ENCODE data around the gene PLEK.
"Not testable (repeated sequence)": the region's sequence is repeated elsewhere in the genome, so short reads cannot be mapped to it uniquely, and the experiment has no call there.

The PLEK gene

GRCh38 chr2:68356599-68357239 is 8.4 kb upstream of the PLEK start:
- no peak for DNase-seq

DNA sequence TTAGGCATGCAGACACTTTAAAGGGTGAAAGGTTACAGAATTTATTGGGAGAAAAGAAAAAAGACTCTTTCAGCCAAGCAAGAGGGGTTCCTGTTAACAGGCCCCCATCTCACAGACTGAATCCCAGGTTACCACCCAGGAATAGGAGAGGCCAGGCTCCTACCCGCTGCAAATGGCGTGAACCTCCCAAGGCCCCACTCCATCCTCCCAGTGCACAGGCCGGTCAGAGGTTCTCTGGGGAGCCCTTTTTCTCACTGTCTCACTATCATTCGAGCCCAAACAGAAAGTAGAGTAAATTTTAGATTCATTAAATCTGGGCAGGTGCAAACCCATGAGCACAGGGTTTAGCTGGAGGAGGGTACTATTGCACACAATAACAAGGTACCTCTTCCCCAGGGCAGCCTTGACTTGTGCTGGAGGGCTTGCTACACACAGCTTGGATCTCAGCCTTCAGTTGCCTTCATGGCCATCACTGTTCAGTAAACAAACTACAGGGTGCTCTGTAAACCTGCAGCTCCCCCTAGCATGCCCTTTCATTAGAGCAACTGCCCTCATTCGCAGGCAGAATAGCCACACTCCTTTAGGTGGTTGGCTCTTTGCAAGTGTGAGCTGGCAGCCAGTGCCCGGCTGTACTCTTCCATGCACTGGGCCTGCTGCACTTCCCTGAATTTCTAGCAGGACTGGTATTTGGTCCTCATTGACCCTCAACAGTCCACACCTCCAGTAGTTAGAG is 7.3 kb upstream of the PLEK start:
- DNase-seq = no peak

DNA sequence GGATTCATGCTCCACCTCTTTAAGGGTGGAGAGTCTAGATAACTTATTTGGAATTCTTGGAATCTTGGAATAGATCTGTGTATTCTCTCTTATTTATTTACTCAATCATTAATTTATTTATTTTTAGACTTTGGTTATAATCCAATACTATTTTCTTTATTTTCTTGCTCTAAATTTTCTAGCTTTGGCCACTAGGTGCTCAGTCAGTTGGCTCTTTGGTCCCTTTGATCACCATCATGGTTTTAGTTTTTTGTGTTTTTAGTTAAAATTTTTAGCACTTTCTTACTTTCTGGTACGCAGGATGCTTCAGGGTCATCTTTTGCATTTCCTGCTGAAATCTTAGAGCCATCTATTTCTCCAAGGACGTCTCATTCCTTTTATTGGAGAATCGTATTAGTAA is 5.2 kb upstream of the PLEK start:
- no peak for DNase-seq

- DNase-seq = peak; percentile 83 to 86
Measured at GRCh38 chr2:68362069-68362468, 3.0 kb upstream of the PLEK start.

DNA sequence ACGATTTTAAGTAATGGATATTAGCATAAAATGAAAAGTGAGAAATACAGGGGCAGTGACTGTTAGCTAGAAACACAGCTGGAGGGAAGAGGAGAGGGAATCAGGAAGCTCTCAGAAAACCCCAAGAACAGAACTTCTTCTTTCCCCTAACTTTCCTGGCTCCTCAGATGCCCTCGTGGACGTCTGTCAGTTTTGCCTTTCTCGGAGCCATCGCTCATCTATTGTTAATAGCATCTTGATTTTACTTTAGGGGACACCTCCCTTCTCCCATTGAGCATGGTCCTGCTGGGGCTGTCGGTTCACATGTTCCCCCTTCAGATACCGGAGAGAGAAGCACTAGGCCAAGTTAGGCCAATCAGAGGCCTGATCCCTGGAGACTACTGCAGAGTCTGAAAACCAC is 2.3 kb upstream of the PLEK start:
- DNase-seq = no peak

- DNase-seq = no peak
Measured at GRCh38 chr2:68363721-68364120, 1.4 kb upstream of the PLEK start.

DNA sequence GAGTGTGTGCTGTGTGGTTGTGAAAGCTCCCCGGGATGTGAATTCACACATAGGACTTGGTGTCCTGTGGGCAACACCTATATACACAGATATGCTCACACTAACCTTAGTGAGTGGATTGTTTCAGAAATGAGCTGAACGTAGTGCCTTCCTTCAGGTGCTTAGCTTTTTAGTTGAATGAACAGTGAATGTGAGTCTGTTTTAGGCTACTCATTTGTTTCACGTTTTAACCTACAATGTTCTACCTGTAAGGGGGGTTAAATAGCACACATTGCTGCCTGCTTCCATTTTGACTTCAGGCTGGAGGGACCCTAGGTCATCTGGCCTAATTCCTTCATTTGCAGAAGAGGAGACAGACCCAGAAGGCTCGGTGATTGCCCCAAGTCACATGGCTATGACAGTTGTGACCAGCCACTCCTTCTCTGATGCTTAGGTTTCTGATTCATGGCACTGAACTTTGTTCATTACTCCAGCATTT is 1.0 kb downstream of the PLEK start:
- DNase-seq = no peak

DNA sequence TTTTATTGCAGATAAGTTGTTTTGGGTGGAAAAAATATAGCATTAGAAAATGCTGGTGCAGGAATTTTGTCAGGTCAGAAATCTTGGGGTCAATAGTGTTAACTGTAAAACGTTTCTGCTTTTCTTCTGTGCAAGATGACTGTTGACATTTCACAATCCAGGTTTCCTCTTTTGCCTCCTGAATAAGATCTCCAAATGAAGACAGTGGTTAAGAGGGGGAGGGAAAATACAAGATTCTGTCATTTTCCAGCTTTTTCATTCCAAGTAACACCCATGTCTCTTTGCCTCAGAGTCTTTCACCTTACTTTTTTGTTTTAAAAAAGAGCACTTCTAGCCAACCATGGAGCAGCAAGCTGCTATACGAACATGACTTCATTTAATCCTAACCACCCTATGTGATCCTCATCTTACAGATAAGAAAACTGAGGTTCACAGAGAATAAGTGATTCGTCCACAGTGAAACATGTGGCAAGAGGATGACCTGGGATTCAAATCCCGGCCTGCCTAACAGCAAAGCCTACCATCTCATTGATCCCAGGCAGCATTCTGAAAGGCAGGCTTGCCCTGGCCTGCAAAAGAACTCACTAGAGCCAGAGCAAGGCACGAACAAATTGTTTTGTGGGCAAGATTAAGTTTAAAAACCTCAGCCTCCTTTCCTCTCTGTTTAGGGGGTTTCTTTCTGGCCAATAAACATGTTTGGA is 3.0 kb downstream of the PLEK start:
- no peak for DNase-seq

- DNase-seq = no peak
Measured at GRCh38 chr2:68368654-68369336, 3.7 kb downstream of the PLEK start.

GRCh38 chr2:68369337-68369734 is 4.3 kb downstream of the PLEK start:
- DNase-seq = no peak

GRCh38 chr2:68371138-68371537 is 6.1 kb downstream of the PLEK start:
- no peak for DNase-seq

DNA sequence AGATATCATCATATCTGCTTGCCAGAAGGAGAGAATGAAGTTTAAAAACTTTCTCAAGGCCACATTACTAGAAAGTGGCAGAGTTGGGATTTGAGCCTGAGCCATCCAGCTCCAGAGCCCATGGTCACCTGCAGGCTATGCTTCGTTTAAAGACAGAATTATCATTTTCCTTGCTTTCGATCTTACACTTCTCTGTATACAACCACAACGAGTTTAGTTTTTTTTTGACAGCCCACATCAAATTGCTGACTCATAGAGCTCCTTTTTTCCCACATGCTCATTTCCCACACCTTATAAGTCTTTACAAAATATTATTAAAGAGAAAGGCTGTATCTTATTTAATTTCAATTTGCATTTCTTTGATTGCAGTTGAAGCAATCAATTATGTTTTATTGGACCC is 6.5 kb downstream of the PLEK start:
- no peak for DNase-seq

GRCh38 chr2:68372485-68372884 is 7.4 kb downstream of the PLEK start:
- no peak for DNase-seq

DNA sequence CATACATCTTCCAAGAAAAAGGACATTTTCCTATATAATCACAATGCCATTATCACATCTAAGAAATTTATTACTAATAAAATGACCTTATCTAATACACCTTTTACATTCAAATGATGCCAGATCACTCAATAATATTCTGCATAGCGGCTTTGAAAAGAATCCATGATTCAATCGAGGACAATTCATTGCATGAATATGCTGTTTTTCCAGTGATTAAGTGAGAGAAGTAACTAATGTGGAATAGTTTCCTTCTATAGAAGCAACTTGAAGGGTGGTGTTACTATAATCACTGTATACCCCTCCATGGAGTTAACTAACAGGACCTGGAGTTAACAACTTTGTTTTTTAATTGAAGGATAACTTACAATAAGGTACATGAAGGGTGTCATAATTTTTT is 9.1 kb downstream of the PLEK start:
- no peak for DNase-seq

- DNase-seq = no peak
Measured at GRCh38 chr2:68375582-68375981, 10.5 kb downstream of the PLEK start.

GRCh38 chr2:68377137-68377780 is 12.2 kb downstream of the PLEK start:
- DNase-seq = no peak

DNA sequence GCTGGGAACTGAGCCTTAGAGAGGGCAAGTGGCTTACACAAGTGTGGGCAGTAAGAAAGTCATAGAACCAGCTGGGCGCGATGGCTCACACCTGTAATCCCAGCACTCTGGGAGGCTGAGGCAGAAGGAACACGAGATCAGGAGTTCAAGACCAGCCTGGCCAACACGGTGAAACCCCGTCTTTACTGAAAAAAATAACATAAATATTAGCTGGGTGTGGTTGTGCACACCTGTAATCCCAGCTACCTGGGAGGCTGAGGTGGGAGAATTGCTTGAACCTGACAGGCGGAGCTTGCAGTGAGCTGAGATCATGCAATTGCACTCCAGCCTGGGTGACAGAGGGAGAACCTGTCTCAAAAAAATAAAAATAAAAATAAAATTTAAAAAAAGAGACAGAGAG is 13.7 kb downstream of the PLEK start:
- DNase-seq = not testable (repeated sequence)

DNA sequence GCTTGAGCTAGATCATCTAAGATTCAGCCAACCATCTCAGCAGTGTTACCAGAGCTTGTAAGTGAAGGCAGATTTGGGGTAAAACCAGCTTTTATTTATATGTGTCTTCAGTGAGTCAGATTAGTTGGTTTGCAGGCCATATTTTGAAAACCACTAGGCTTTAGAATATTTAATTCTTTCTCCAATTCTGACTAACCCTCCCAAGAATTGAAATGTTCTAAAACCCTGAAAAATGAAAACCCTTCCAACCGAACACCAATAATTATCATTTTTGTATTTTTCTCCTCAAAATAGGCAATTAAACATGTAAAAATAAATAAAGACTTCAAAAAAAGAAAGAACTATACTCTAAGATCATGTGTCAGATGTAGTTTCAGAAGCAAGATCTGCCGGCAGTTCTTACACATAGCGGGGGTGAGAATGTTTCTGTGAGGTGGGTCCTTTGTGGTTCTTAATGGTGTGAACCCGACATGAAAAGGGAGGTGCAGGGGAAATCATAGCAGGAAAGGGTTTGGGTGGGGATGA is 14.2 kb downstream of the PLEK start:
- DNase-seq = no peak

DNA sequence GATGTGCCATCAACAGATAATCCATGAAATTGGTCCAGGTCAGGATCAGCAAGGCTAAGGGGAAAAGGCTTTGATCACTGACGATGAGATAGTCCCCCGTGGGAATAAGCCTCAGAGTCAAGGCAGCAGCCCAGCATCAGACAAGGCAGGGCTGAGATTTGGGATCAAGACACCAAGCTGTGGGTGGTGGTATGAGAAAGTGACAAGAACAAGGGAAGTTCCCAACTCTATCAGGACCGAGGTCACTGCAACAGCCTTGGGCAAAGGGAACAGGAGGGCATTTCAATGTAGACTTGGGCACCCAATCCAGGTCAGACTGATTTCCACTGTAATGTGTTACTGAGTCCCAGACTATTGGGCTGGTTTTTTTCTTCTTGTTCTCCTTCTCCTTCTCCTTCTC is 18.7 kb downstream of the PLEK start:
- no peak for DNase-seq

- no peak for DNase-seq
Measured at GRCh38 chr2:68384485-68385107, 19.5 kb downstream of the PLEK start.

DNA sequence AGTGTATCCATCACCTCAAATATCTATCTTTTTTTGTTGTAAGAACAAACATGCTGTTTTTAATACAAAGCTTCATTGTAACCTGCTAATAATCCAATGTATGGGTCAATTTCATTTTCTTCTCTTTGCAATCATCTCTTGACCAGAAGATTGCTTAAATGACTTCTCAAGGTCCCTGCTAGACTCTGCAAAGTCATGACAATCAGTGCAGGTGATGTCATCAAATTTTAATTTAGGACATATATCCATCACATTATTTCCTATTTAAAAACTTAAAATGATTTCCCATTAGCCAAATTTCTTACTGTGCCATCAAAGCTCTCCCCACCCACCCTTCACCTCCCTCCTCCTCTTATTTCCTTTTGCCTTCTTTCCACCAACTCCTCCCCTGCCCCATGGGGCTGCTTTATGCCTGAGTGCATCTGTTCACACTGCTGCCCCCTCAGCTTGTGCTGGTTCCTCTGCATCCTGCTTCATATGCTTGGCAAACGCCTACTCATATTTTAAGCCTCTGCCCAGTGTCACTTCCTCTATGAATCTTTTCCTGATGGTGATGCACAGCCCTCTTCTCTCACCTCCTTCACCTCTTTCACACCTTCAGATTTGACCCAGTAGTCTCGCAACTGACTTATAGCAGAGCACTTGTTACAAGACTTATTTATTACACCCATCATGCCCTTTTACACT is 20.3 kb downstream of the PLEK start:
- DNase-seq = peak in 1 of 2 experiments; percentile 27

DNA sequence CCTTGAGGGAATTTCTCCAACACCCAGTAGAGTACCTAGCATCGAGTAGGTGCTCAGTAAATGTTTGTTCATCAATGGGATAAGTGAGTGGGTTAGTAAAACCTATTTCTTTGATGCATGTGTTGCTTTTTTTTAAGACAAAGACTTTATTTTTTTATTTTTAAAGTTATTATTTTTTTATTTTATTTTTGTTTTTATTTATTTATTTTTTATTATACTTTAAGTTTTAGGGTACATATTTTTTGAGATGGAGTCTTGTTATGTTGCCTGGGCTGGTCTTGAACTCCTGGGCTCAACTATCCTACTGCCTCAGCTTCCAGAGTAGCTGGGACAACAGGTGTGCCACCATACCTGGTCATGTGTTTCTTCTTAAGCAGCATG is 20.8 kb downstream of the PLEK start:
- no peak for DNase-seq

Data from activated CD4-positive, alpha-beta T cell treated with anti-CD3 and anti-CD28 coated beads, Interleukin-2, amount 50 U/mL, for 48 hours (primary cell).